SU-DHL-6 (cell line): ENCODE measurements around the gene GABRB1.

Source experiments
- H2AFZ ChIP-seq: fragments of 200-600 bp; sonication (generic); 2 replicates; pipeline ENCODE4 v1.6.1; 2014; ENCODE audit warnings: low read depth, mild to moderate bottlenecking, moderate library complexity, mixed read lengths, antibody characterized with exemption, low read length; ENCODE audit not compliant: severe bottlenecking
- H3F3A ChIP-seq: fragments of 200-600 bp; shearing (Covaris generic); 2 replicates; pipeline ENCODE4 v1.6.0; 2016; ENCODE audit warnings: antibody characterized with exemption, mild to moderate bottlenecking; ENCODE audit not compliant: insufficient read depth
- H3K27ac ChIP-seq: fragments of 200-600 bp; sonication (generic); 2 replicates; pipeline ENCODE4 v1.5.1; 2016; ENCODE audit warnings: low read depth, mild to moderate bottlenecking, low read length, moderate library complexity, mixed read lengths
- H3K27me3 ChIP-seq: fragments of 200-600 bp; sonication (generic), shearing (Covaris generic); 2 replicates; pipeline ENCODE4 v1.6.0; 2014; ENCODE audit warnings: mild to moderate bottlenecking, low read length
- H3K36me3 ChIP-seq: fragments of 200-600 bp; sonication (generic); 2 replicates; pipeline ENCODE4 v1.6.1; 2014; ENCODE audit warnings: mild to moderate bottlenecking, low read length, mixed read lengths
- H3K4me2 ChIP-seq: fragments of 300-600, 200-600 bp; shearing (Covaris generic), sonication (generic); 2 replicates; pipeline ENCODE4 v1.6.0; 2014; ENCODE audit warnings: low read length, low read depth, mild to moderate bottlenecking; ENCODE audit not compliant: poor library complexity, severe bottlenecking
- H3K4me3 ChIP-seq: fragments of 200-600 bp; sonication (generic); 2 replicates; pipeline ENCODE4 v1.5.1; 2014; ENCODE audit warnings: antibody characterized with exemption, low read length, mild to moderate bottlenecking, mixed read lengths; ENCODE audit not compliant: insufficient read depth, poor library complexity, severe bottlenecking
- H3K79me2 ChIP-seq: fragments of 200-600 bp; sonication (generic); 2 replicates; pipeline ENCODE4 v1.6.1; 2014; ENCODE audit warnings: mild to moderate bottlenecking, low read length, moderate library complexity; ENCODE audit not compliant: insufficient read depth
- H3K9ac ChIP-seq: fragments of 200-600 bp; sonication (generic); 2 replicates; pipeline ENCODE4 v1.7.0; 2014; ENCODE audit warnings: mild to moderate bottlenecking, low read length
- H3K9me2 ChIP-seq: fragments of 200-600 bp; sonication (generic); replicated peaks from 2 replicates; pipeline ENCODE4 v1.6.1; 2014; ENCODE audit warnings: low read length; ENCODE audit not compliant: insufficient read depth
- H3K9me3 ChIP-seq: fragments of 200-600 bp; sonication (generic); 2 replicates; pipeline ENCODE4 v1.6.1; 2014; ENCODE audit warnings: low read length, mixed read lengths; ENCODE audit not compliant: insufficient read depth
- H4K20me1 ChIP-seq: fragments of 200-600 bp; sonication (generic); 2 replicates; pipeline ENCODE4 v1.6.1; 2014; ENCODE audit warnings: low read depth, mild to moderate bottlenecking, antibody characterized with exemption, low read length, moderate library complexity, mixed read lengths
- CTCF ChIP-seq: fragments of 200-600 bp; sonication (generic); IDR thresholded peaks from one replicate; pipeline ENCODE4 v1.5.1; 2017; ENCODE audit warnings: antibody characterized with exemption, mild to moderate bottlenecking, low read length, moderate library complexity; ENCODE audit not compliant: insufficient read depth, poor library complexity, severe bottlenecking
- EZH2phosphoT487 ChIP-seq: fragments of 200-600 bp; sonication (generic), shearing (Covaris generic); conservative IDR thresholded peaks from 2 replicates; pipeline ENCODE4 v1.6.1; 2018; ENCODE audit warnings: mild to moderate bottlenecking, antibody characterized with exemption, low read length, moderate library complexity, mixed read lengths

The GABRB1 gene

GRCh38 chr4:47031011-47031678, at the start of gene GABRB1:
TSS of gene GABRB1 (plus strand) at chr4:47031567.
- no peaks in the 10 kb centered on the region for H3K36me3 ChIP-seq
- H2AFZ ChIP-seq: no peak within 1 kb of the TSS
- H4K20me1 ChIP-seq: no peaks in the 10 kb centered on the region
- no peaks in the 10 kb centered on the region for H3K9me3 ChIP-seq
- H3K4me3 ChIP-seq: no peak within 1 kb of the TSS
- H3K27ac ChIP-seq: no peak within 1 kb of the TSS
- H3K79me2 ChIP-seq: no peaks in the 10 kb centered on the region
- no peaks in the 10 kb centered on the region for H3K9me2 ChIP-seq
- TF ChIP-seq CTCF: no peak
- no peak for TF ChIP-seq EZH2phosphoT487
- H3F3A ChIP-seq: no peaks in the 10 kb centered on the region
- H3K9ac ChIP-seq: no peak within 1 kb of the TSS
- no peaks in the 10 kb centered on the region for H3K27me3 ChIP-seq
- H3K4me2 ChIP-seq: no peak within 1 kb of the TSS

- no peaks in the 10 kb centered on the region for H3K9me2 ChIP-seq
- H2AFZ ChIP-seq: no peak overlapping the region
- H3K36me3 ChIP-seq: no peaks in the 10 kb centered on the region
- no peaks in the 10 kb centered on the region for H4K20me1 ChIP-seq
- H3F3A ChIP-seq: no peaks in the 10 kb centered on the region
- no peak for TF ChIP-seq EZH2phosphoT487
- no peak for TF ChIP-seq CTCF
- no peak overlapping the region for H3K9ac ChIP-seq
- H3K9me3 ChIP-seq: no peaks in the 10 kb centered on the region
- H3K27me3 ChIP-seq: no peaks in the 10 kb centered on the region
- H3K4me2 ChIP-seq: no peak overlapping the region
- no peak overlapping the region for H3K4me3 ChIP-seq
- no peak overlapping the region for H3K27ac ChIP-seq
- no peaks in the 10 kb centered on the region for H3K79me2 ChIP-seq
These were observed 46.6 kb upstream of the GABRB1 start for GRCh38 chr4:46984781-46985180.

GRCh38 chr4:46986922-46987638, 44.3 kb upstream of the GABRB1 start:
- Histone ChIP-seq H3K4me2 (no peak overlapping the region), H3K27me3 (no peaks in the 10 kb centered on the region), H3K9me2 (no peaks in the 10 kb centered on the region; the same call in 1 of the 2 replicates), H3K36me3 (no peaks in the 10 kb centered on the region), H3K27ac (no peak overlapping the region), H3K79me2 (no peaks in the 10 kb centered on the region), H4K20me1 (no peaks in the 10 kb centered on the region), H3K9ac (no peak overlapping the region), H2AFZ (no peak overlapping the region), H3K9me3 (no peaks in the 10 kb centered on the region), H3K4me3 (no peak overlapping the region), H3F3A (no peaks in the 10 kb centered on the region)
- TF ChIP-seq EZH2phosphoT487 (no peak), CTCF (no peak)
